OCI-LY7 (cell line): ENCODE measurements around the gene FBN2.

Experiments
- EZH2phosphoT487 ChIP-seq: fragments of 200-600 bp; sonication (generic); IDR thresholded peaks from 2 replicates; pipeline ENCODE4 v1.6.1; 2018; ENCODE audit warnings: low read depth, borderline replicate concordance, mild to moderate bottlenecking, mixed run types, antibody characterized with exemption, low read length, moderate library complexity, mixed read lengths
- TF ChIP-seq, protein P1 (sequence below): fragments of 200-600 bp; sonication (generic); conservative IDR thresholded peaks from 2 replicates; pipeline ENCODE4 v1.5.1; 2014; ENCODE audit warnings: mild to moderate bottlenecking, antibody characterized with exemption, low read length, moderate library complexity, mixed read lengths

DNA sequence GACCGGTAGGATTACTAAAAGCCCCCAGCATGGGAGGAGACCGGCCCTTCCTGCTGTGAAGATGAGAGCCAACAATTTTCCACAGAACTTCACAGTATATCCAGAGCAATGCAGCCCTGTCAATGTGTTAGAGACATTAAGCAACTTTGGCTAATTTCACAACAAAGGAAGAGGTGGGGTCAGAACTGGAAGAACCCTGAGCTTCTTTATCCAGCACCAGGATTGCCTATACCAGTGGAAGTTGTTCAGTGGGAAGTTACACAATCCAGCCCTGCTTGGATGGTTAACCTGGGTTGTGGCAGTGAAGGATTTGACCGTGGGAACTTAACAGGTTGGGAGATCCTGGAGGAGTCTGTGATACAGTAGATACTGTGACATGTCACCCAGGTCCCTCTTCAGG lies 197.0 kb downstream of the FBN2 start:
- TF ChIP-seq, protein P1, sequence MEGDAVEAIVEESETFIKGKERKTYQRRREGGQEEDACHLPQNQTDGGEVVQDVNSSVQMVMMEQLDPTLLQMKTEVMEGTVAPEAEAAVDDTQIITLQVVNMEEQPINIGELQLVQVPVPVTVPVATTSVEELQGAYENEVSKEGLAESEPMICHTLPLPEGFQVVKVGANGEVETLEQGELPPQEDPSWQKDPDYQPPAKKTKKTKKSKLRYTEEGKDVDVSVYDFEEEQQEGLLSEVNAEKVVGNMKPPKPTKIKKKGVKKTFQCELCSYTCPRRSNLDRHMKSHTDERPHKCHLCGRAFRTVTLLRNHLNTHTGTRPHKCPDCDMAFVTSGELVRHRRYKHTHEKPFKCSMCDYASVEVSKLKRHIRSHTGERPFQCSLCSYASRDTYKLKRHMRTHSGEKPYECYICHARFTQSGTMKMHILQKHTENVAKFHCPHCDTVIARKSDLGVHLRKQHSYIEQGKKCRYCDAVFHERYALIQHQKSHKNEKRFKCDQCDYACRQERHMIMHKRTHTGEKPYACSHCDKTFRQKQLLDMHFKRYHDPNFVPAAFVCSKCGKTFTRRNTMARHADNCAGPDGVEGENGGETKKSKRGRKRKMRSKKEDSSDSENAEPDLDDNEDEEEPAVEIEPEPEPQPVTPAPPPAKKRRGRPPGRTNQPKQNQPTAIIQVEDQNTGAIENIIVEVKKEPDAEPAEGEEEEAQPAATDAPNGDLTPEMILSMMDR = no peak
- TF ChIP-seq EZH2phosphoT487 = no peak
